Activated CD4-positive, alpha-beta T cell treated with anti-CD3 and anti-CD28 coated beads for 24 hours (primary cell): ENCODE results near the gene CHD6.
A peak's percentile ranks its signal among the peaks of the same experiment; 100 is the strongest.

Source experiments
- DNase-seq, 2 donors: peaks; one replicate each; pipeline ENCODE4 v3.0.0-alpha.2; 2020; ENCODE audit warnings: low read depth in 2 of 2

Gene CHD6

DNA sequence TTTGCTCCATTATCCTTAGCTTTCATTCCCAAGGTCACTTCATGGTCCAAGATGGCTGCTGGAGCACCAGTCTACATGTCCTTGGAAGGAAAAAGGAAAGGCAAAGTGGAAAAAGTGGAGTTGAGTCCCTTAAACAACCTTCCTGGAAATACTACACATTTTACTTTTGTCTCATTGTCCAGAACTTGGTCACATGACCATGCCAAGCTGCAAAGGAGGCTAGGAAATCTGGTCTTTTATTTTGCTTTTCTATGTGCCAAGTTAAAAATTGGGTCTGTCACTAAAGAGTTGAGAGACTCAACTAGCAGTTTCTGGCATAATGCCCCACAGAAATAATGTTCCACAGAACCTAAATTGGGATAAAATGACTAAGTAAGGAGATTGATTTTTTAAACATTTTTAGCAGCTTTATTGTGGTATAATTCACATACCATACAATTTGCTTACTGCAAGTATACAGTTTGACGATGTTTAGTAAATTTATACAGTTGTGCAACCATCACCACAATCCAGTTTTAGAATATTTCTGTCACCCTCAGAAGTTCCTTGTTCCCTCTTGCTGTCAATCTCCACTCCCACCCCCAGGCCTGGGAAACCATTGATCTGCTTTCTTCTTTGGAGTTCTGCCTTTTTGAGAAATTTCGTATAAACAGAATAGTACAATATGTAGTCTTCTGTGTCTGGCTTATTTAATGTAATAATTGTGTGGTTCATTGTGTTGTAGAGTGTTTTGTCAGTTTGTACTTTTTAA lies 5.6 kb upstream of the CHD6 start:
- DNase-seq = no peak

- DNase-seq = no peak
These were observed 4.4 kb upstream of the CHD6 start for GRCh38 chr20:41622584-41622983.

- no peak for DNase-seq
These were observed 3.8 kb upstream of the CHD6 start for GRCh38 chr20:41621971-41622370.

DNA sequence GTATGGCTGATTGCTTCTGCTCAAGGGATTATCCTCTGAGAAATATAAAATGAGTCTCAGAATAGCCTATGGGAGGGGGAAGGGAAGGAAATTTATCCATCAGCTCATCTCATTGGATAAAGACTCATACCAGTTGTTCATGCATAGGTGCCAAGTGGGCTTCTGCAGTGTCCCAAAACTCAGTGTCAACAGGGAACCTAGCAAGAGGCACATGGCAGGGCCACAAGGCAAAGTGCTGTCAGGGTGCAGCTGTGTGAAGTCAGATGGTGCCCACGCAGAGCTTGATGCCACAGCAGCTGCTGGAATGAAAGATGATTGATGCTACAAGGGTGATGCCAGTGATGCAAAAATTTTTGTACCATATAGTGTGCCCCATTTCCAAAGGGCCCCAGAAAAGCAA lies 3.2 kb upstream of the CHD6 start:
- no peak for DNase-seq

- DNase-seq = no peak
These were observed 1.4 kb upstream of the CHD6 start for GRCh38 chr20:41619360-41620100.

DNA sequence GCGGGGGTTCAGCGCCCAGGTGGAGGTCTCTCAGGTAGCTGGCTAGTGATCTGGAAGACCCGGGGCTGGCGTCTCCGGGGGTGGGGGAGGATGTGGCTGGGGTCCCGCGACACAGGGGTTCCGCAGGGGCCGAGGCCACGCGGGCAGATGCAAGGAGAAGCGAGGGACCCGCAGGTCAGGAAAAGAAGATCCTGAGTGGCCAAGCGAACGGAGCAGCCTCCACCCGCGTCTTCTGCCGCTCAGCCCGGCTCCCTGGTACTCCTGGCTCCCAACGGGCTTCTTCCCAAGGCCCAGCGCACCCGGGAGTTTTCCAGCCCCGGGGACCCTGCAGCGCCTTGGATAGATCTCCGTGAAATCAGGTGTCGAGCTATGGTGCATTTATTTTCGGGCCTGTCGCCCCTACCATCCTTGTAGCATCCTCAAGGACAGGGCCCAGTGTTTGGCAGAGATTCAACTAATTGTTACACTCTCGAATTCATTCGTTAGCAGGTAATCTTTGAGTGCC lies 682 bp upstream of the CHD6 start:
- no peak for DNase-seq

GRCh38 chr20:41617059-41617901 lies 897 bp downstream of the CHD6 start:
- peak in 1 of 2 donors; percentile 24 for DNase-seq

DNA sequence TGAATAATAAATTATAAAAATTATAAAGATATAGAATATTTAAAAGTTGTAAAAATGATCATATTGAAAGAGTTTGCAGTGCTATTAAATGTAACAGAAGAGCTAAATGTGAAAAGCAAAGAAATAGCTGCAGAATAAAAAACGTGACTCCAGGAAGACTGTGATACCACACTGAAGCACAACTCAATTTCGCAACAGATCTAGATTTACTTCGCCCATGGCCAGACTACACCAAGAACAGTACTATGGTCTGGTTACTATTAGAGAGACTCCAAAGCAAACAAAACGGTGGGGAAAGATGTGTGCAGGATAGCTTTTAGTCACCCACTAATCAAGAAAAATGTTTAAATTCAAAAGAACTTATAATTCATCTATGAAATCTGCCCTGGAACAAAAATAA lies 1.9 kb downstream of the CHD6 start:
- DNase-seq = no peak

DNA sequence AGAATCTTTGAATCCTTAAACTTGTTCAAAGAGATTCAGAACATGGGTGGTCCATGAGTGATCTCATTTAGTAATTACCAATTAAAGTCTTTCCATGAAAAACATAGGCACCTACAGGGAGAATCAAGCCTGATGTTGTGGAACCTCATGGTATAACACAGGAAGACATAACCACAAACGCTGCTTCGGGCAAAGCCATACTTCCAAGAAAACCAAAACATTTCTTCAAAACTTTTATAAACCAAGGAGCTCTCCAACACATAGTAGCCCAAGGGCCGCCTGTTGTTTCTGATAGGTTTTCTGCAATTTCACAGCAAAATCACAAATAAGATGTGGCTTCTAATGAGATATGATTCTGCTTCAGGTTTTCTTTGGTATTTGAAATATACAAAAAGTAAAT lies 2.5 kb downstream of the CHD6 start:
- DNase-seq = no peak

DNA sequence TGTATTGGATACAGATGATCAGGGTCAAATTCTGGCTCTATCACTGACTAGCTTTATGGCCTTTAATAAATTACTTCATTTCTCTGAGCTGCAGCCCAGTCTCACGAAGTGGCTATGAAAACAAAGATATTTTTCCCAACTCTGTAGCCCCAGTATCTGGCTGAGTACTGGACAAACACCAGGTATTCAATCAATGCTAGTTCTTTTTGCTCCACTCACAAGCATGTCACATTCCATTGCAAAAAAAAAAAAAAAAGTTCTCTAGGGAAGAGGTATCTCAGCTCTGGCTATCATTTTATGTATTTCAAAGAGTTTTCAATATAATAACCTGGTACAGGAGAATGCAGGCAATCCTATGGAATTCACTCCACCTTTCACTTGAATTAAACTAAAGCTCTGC lies 3.1 kb downstream of the CHD6 start:
- DNase-seq = no peak

DNA sequence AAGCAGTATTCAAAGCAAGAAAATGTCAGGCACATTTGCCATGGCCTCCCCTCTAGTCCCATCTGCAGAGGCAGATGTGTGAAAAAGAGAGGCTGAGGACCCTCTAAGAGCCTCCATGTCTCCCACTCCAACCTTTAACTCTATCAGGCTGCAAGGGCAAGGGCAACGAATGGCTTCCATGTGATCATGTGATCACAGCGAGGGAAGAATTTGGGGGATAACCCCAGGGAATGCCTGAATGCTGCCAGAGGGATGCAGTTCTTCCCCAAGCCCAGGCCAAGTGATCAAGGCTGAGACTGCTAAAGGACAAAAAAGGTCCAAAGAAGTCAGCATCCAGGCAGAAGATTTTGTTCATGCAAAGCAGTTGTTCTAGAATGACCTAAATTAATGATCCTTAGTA lies 4.9 kb downstream of the CHD6 start:
- DNase-seq = no peak

DNA sequence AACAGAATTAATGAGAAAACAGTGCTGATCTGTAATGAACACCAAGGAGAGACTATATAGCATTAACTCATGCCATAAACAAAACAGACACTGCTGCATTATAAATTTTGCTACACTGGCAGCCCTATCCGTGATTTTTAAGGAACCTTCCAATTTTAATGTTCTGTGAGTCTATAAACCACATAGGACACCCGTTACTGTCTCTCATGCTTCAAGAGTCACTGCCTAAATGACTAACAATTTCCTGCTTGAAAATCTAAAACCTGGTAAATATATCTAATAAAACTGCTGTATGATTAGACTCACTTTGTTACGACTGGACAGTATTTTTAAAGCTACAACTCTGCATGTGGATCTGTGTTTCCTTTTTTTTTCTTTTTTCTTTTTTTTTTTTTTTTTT lies 8.7 kb downstream of the CHD6 start:
- DNase-seq = no peak

GRCh38 chr20:41608606-41609005 lies 9.6 kb downstream of the CHD6 start:
- DNase-seq = no peak

GRCh38 chr20:41607791-41608190 lies 10.4 kb downstream of the CHD6 start:
- no peak for DNase-seq

- no peak for DNase-seq
These were observed 14.2 kb downstream of the CHD6 start for GRCh38 chr20:41604002-41604401.

DNA sequence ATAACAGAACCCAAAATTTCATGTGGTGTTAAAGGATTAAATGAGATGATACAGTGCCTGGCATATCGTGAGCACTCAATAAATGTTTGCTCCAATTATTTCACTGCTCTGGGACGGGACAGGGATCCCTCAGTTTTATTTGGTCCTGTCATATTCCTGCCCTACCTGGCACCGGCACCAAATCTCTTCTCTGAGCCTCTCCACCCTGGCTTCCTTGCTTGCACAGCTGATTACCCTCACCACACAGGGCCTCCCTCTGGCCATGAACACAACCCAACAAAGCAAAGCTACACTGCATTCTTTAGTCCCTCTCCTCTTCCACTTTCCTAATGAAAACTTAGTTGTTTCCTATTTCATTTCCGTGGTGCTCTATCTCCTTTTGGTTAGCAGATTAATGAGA lies 16.4 kb downstream of the CHD6 start:
- DNase-seq = no peak

GRCh38 chr20:41600926-41601631 lies 17.1 kb downstream of the CHD6 start:
- DNase-seq = no peak

DNA sequence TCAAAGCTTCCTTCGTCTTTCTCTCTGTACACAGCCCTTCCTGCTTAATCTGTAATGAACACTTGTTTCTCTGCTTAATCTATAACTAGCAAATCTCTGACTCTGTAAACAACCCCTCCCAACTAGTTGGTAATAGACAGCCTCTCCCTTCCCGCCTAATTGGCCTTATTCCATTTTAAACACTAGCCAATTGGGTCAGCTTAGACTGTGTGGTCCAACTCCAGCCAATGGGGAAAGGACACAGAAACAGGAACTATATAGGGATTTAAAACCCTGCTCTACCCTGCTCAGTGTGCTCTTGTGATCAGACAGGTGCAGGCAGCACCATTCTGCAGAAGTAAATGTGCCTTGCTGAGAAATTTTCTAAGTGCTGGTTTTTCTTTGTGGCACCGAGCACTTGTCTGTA lies 18.5 kb downstream of the CHD6 start:
- no peak for DNase-seq

DNA sequence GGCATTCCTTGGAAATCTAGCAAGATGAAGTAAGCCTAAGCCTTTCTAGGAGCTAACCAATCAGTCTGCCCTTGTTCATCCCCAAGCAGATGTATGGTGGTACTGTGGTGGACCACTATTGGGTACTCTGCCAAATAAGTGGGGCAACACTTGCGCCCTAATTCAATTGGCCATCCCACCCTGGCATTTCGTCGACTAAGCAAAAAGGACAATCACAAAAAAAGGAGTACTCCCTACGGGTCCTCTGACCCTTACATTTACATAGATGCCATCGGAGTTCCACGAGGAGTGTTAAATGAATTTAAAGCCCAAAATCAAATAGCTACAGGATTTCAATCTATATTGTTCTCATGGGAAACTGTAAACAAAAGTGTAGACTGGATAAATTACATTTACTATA lies 19.5 kb downstream of the CHD6 start:
- no peak for DNase-seq

DNA sequence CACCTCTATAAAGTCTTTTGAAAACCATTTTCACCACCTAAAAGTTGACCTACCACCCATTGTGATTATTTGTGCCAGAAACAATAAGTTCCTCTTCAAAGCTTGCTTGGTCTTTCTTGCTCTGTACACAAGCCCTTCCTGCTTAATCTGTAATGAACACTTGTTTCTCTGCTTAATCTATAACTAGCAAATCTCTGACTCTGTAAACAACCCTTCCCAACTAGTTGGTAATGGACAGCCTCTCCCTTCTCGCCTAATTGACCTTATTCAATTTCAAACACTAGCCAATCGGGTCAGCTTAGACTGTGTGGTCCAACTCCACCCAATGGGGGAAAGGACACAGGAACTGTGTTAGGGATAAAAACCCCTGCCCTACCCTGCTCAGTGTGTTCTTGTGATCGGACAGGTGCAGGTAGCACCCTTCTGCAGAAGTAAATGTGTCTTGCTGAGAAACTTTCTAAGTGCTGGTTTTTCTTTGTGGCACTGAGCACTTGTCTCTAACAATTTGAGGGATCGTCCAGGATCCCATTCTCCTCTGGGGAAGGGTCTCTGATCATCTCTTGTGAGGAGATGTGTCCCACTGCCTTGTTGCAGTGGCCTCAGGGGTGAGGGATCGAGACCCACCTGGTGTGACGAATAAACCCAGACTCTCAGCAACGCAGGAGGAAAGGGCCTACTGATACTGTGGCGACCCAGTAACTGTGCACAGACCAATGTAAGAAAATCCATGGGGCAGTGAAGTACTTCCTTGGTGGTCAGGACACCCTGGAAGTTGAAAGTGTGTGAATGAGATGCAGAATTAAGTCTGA lies 23.5 kb downstream of the CHD6 start:
- no peak for DNase-seq
